ENCODE data around the gene BTF3.

- TF ChIP-seq POLR2A (IDR thresholded peaks at IDR 0.05) (no peak), CTCF (IDR thresholded peaks at IDR 0.05) (no peak), EP300 (IDR thresholded peaks at IDR 0.05) (no peak)
Measured at GRCh38 chr5:73491155-73491554, 7.1 kb upstream of the BTF3 start.
